AG04449 (cell line): Measurements from ENCODE around the gene CTNNA2.

ENCODE experiments used
- CTCF ChIA-PET: fragments of 350-600 bp; formaldehyde crosslinking; extraction: SDS; loops from one replicate; lab custom pipeline; 2021; ENCODE audit warnings: antibody characterized with exemption; lab: Yijun Ruan, JAX
- POLR2A ChIA-PET: fragments of 400-600, 350-600 bp; formaldehyde crosslinking; extraction: SDS; loops from one replicate; lab custom pipeline; 2020; ENCODE audit warnings: antibody characterized with exemption, inconsistent platforms; lab: Yijun Ruan, JAX
- DNase-seq: peaks from one replicate; pipeline ENCODE4 v3.0.0-alpha.2; 2010; ENCODE audit warnings: low read depth, low spot score
- H3K4me3 ChIP-seq: 2 replicates; pipeline ENCODE4 v1.5.1; 2011; ENCODE audit warnings: low read depth, mild to moderate bottlenecking, control low read depth, low read length
- TF ChIP-seq, protein P1 (sequence below): IDR thresholded peaks from one replicate; pipeline ENCODE4 v1.5.1; 2011; ENCODE audit warnings: mild to moderate bottlenecking, moderate library complexity, low read length, control low read depth, inconsistent platforms; ENCODE audit not compliant: insufficient read depth; ENCODE audit errors: missing control alignments

CTNNA2 gene

DNA sequence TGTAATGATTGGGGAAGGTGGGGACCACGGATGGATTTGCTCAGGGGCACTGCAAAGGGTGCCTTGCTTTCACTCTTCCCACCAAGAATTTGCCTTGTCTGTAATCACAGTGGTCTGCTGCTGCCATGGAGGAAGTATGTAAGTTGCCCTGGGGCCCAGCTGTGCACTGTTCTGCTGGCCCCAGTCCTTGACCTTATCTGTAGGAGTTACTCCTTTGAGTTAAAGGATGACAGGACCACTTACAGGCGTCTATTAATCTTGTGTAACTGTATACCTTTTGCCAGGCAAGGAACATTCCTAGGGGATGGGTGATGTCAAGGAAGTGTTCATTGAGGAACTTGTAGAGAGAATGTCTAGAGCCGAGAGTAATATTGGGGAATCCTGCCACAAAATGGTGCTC is 1004.5 kb downstream of the CTNNA2 start:
- CTCF ChIA-PET = no interaction called here
- TF ChIP-seq, protein P1, sequence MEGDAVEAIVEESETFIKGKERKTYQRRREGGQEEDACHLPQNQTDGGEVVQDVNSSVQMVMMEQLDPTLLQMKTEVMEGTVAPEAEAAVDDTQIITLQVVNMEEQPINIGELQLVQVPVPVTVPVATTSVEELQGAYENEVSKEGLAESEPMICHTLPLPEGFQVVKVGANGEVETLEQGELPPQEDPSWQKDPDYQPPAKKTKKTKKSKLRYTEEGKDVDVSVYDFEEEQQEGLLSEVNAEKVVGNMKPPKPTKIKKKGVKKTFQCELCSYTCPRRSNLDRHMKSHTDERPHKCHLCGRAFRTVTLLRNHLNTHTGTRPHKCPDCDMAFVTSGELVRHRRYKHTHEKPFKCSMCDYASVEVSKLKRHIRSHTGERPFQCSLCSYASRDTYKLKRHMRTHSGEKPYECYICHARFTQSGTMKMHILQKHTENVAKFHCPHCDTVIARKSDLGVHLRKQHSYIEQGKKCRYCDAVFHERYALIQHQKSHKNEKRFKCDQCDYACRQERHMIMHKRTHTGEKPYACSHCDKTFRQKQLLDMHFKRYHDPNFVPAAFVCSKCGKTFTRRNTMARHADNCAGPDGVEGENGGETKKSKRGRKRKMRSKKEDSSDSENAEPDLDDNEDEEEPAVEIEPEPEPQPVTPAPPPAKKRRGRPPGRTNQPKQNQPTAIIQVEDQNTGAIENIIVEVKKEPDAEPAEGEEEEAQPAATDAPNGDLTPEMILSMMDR = no peak
- POLR2A ChIA-PET = no interaction called here
- no peak overlapping the region for H3K4me3 ChIP-seq
- DNase-seq = no peak

DNA sequence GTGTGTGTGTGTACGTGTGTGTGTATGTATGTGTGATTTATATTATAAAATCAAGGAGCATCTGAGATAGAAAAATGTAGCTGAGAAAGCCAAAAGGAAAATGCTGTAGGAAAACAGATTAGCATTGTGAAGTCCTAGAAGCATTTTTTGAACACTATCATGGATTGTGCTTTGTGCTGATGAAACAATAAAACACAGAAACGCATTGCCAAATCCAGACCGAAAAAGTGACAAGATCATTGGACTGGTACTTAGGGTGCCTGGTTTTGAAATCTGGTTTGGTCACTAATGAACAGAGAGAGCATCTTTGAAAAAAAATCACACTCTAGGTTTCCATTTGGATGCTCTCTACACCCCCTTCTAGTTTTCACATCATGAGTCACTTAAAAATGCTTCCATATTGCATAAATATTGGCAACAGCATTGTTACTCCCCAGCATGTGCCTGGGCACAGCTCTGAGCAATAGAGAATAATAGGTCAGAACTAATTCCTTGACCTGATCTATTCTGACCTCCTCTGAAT is 1006.3 kb downstream of the CTNNA2 start:
- no peak for DNase-seq
- ChIA-PET CTCF (interaction anchor here (2.0 kb wide), 1 partner anchor 19 kb away, joined by 9 read pairs; no protein-coding TSS in a partner anchor), POLR2A (no interaction called here)
- TF ChIP-seq, protein P1 = no peak
- no peak overlapping the region for H3K4me3 ChIP-seq

GRCh38 chr2:80519699-80520291 is 1006.9 kb downstream of the CTNNA2 start:
- H3K4me3 ChIP-seq = no peak overlapping the region
- POLR2A ChIA-PET = no interaction called here
- DNase-seq = no peak
- TF ChIP-seq, protein P1 = no peak
- CTCF ChIA-PET = interaction anchor here (2.0 kb wide), 1 partner anchor 20 kb away, joined by 9 read pairs; no protein-coding TSS in a partner anchor

- CTCF ChIA-PET = no interaction called here
- no peak for DNase-seq
- TF ChIP-seq, protein P1 = no peak
- POLR2A ChIA-PET = no interaction called here
- no peak overlapping the region for H3K4me3 ChIP-seq
Observed at GRCh38 chr2:80525152-80525551, 1012.3 kb downstream of the CTNNA2 start.

- TF ChIP-seq, protein P1 = no peak
- CTCF ChIA-PET = no interaction called here
- POLR2A ChIA-PET = no interaction called here
- DNase-seq = no peak
- H3K4me3 ChIP-seq = no peak overlapping the region
Observed at GRCh38 chr2:80527119-80527518, 1014.3 kb downstream of the CTNNA2 start.

GRCh38 chr2:80529466-80530165 is 1016.8 kb downstream of the CTNNA2 start:
- DNase-seq = no peak
- POLR2A ChIA-PET = no interaction called here
- CTCF ChIA-PET = no interaction called here
- H3K4me3 ChIP-seq = no peak overlapping the region
- TF ChIP-seq, protein P1 = no peak
